H1 (cell line): ENCODE data around the gene TAF4. TPM values are rescaled to one million over a fixed set of nuclear protein-coding genes. Genes with fewer than 3 reads are reported as not detected.
"Not testable (repeated sequence)": the region's sequence is repeated elsewhere in the genome, so short reads cannot be mapped to it uniquely, and the experiment has no call there.

Experiments
- CTCF ChIA-PET: fragments of 300-600 bp; sonication (Branson Sonifier 250); formaldehyde crosslinking; loops from one replicate; lab custom pipeline; 2021; ENCODE audit not compliant: partially characterized antibody; lab: Charles Lee
- POLR2A ChIA-PET: fragments of 300-600 bp; sonication (Branson Sonifier 250); formaldehyde crosslinking; loops from one replicate; lab custom pipeline; 2021; ENCODE audit warnings: inconsistent platforms; ENCODE audit not compliant: partially characterized antibody; lab: Charles Lee
- DNase-seq, 2 experiments: peaks; one replicate each; pipeline versions ENCODE4 v3.0.0 to v3.0.0-alpha.2; 2010 to 2022; ENCODE audit warnings: low spot score in 2 of 2, low read depth in 1 of 2, mixed read lengths in 1 of 2
- FAIRE-seq: peaks from 2 replicates; lab custom pipeline; 2011; peaks lifted over from hg19 to GRCh38; lab: Jason Lieb, UNC
- H2AFZ ChIP-seq: 2 replicates; pipeline ENCODE4 v1.8.1; 2012; ENCODE audit warnings: low read length, inconsistent platforms
- H2AK5ac ChIP-seq: 2 replicates; pipeline ENCODE4 v1.6.1; 2013; ENCODE audit warnings: low read depth, low read length
- H2BK120ac ChIP-seq: replicated peaks from 2 replicates; pipeline ENCODE3; 2013; ENCODE audit warnings: low read depth, low read length, inconsistent platforms
- H2BK12ac ChIP-seq: 2 replicates; pipeline ENCODE4 v1.6.1; 2013; ENCODE audit warnings: low read depth, low read length
- H2BK15ac ChIP-seq: 2 replicates; pipeline ENCODE4 v1.6.1; 2013; ENCODE audit warnings: low read length
- H2BK20ac ChIP-seq: 2 replicates; pipeline ENCODE4 v1.6.1; 2013; ENCODE audit warnings: low read length
- H2BK5ac ChIP-seq: 2 replicates; pipeline ENCODE4 v1.6.1; 2013; ENCODE audit warnings: low read depth, low read length
- H3K14ac ChIP-seq: 2 replicates; pipeline ENCODE4 v1.6.1; 2013; ENCODE audit warnings: inconsistent platforms; ENCODE audit not compliant: insufficient read length
- H3K18ac ChIP-seq: 2 replicates; pipeline ENCODE4 v1.6.1; 2013; ENCODE audit warnings: low read length; ENCODE audit errors: extremely low read depth
- H3K23ac ChIP-seq: 2 replicates; pipeline ENCODE4 v1.6.1; 2013; ENCODE audit warnings: inconsistent platforms; ENCODE audit not compliant: insufficient read length
- H3K23me2 ChIP-seq: 2 replicates; pipeline ENCODE4 v1.6.1; 2013; ENCODE audit warnings: low read depth, low read length
- H3K27ac ChIP-seq: 2 replicates; pipeline ENCODE4 v1.6.1; 2011; ENCODE audit warnings: low read depth, low read length, inconsistent platforms
- H3K27me3 ChIP-seq, 4 experiments: replicated peaks in 1 of 4; 1 replicate in 1 of 4; 2 replicates in 3 of 4; pipeline versions ENCODE4 v1.6.1 to v1.8.1; 2011 to 2013; ENCODE audit warnings: low read length in 3 of 4, mild to moderate bottlenecking in 3 of 4, inconsistent platforms in 2 of 4, mixed read lengths in 2 of 4, moderate library complexity in 1 of 4; ENCODE audit not compliant: control insufficient read depth in 3 of 4, insufficient read depth in 3 of 4; ENCODE audit errors: extremely low read depth in 1 of 4
- H3K36me3 ChIP-seq, 4 experiments: 2 replicates each; pipeline versions ENCODE4 v1.6.1 to v1.8.1; 2011 to 2013; ENCODE audit warnings: mild to moderate bottlenecking in 4 of 4, low read length in 3 of 4, moderate library complexity in 2 of 4, control low read depth in 1 of 4, inconsistent platforms in 1 of 4; ENCODE audit not compliant: insufficient read depth in 4 of 4, control insufficient read depth in 2 of 4
- H3K4ac ChIP-seq: replicated peaks from 2 replicates; pipeline ENCODE3; 2013; ENCODE audit warnings: low read length, low read depth, mixed read lengths, inconsistent platforms; ENCODE audit not compliant: insufficient read length
- H3K4me1 ChIP-seq, 4 experiments: replicated peaks in 1 of 4; 1 replicate in 1 of 4; 2 replicates in 3 of 4; pipeline versions ENCODE4 v1.6.1 to v1.8.1; 2011 to 2013; ENCODE audit warnings: low read length in 3 of 4, inconsistent platforms in 2 of 4, mixed read lengths in 1 of 4; ENCODE audit not compliant: insufficient read depth in 4 of 4, control insufficient read depth in 3 of 4
- H3K4me2 ChIP-seq, 2 experiments: 2 replicates each; pipeline versions ENCODE4 v1.6.1 to v1.8.1; 2011 to 2013; ENCODE audit warnings: low read depth in 2 of 2, low read length in 2 of 2, control low read depth in 1 of 2, inconsistent platforms in 1 of 2, mild to moderate bottlenecking in 1 of 2; ENCODE audit not compliant: insufficient read depth in 1 of 2
- H3K4me3 ChIP-seq, 4 experiments: fragments of 200-600, 300-600 bp in 1 of 4; sonication (generic), shearing (Covaris generic), sonication (Bioruptor Twin) in 1 of 4; 2 replicates each; pipeline versions ENCODE4 v1.5.1 to v1.8.1; 2011 to 2016; ENCODE audit warnings: low read length in 4 of 4, low read depth in 3 of 4, control low read depth in 2 of 4, inconsistent platforms in 2 of 4, mild to moderate bottlenecking in 2 of 4, mixed read lengths in 1 of 4, moderate library complexity in 1 of 4; ENCODE audit not compliant: insufficient read depth in 2 of 4; ENCODE audit errors: extremely low read depth in 1 of 4
- H3K56ac ChIP-seq: replicated peaks from 2 replicates; pipeline ENCODE3; 2013; ENCODE audit warnings: low read depth, mild to moderate bottlenecking, mixed read lengths, low read length, inconsistent platforms; ENCODE audit not compliant: insufficient read length
- H3K79me1 ChIP-seq: 2 replicates; pipeline ENCODE4 v1.6.1; 2013; ENCODE audit warnings: low read depth, low read length, control low read depth
- H3K79me2 ChIP-seq, 2 experiments: 2 replicates each; pipeline versions ENCODE4 v1.6.1 to v1.8.1; 2012 to 2013; ENCODE audit warnings: low read length in 2 of 2, mild to moderate bottlenecking in 2 of 2, inconsistent platforms in 1 of 2; ENCODE audit not compliant: insufficient read depth in 2 of 2, control insufficient read depth in 1 of 2
- H3K9ac ChIP-seq, 4 experiments: replicated peaks in 1 of 4; 1 replicate in 1 of 4; 2 replicates in 3 of 4; pipeline versions ENCODE4 v1.6.1 to v1.8.1; 2011 to 2013; ENCODE audit warnings: low read depth in 3 of 4, low read length in 3 of 4, control low read depth in 2 of 4, mild to moderate bottlenecking in 2 of 4, moderate library complexity in 2 of 4, inconsistent platforms in 1 of 4; ENCODE audit errors: extremely low read depth in 1 of 4
- H3K9me3 ChIP-seq, 2 experiments: 2 replicates each; pipeline versions ENCODE4 v1.6.1 to v1.8.1; 2012 to 2013; ENCODE audit warnings: mild to moderate bottlenecking in 2 of 2, moderate library complexity in 2 of 2, control low read depth in 1 of 2, inconsistent platforms in 1 of 2, low read depth in 1 of 2, low read length in 1 of 2, mixed read lengths in 1 of 2; ENCODE audit not compliant: insufficient read depth in 2 of 2
- H4K20me1 ChIP-seq, 2 experiments: replicated peaks in 1 of 2; 2 replicates each; pipeline versions ENCODE3 to v1.8.1; 2011 to 2013; ENCODE audit warnings: inconsistent platforms in 2 of 2, low read length in 2 of 2, mild to moderate bottlenecking in 1 of 2; ENCODE audit not compliant: insufficient read depth in 2 of 2, control insufficient read depth in 1 of 2
- H4K5ac ChIP-seq: 2 replicates; pipeline ENCODE4 v1.6.1; 2013; ENCODE audit warnings: low read length, low read depth, mixed read lengths, inconsistent platforms; ENCODE audit not compliant: insufficient read length
- H4K8ac ChIP-seq: 2 replicates; pipeline ENCODE4 v1.8.0; 2013; ENCODE audit warnings: mild to moderate bottlenecking, moderate library complexity, low read length, inconsistent platforms; ENCODE audit not compliant: insufficient read depth; ENCODE audit errors: extremely low read depth
- H4K91ac ChIP-seq: replicated peaks from 2 replicates; pipeline ENCODE3; 2013; ENCODE audit warnings: low read length, mixed read lengths, inconsistent platforms; ENCODE audit not compliant: insufficient read length
- WGBS, 2 experiments: shearing (Covaris generic) in 1 of 2; methylation state at CpG; one replicate each; pipeline versions ENCODE4 v1.1.6 to v1.1.7; 2013 to 2015; ENCODE audit warnings: low lambda C conversion rate in 2 of 2, mixed read lengths in 2 of 2, inconsistent platforms in 1 of 2, low coverage in 1 of 2, missing lambda C conversion rate in 1 of 2; ENCODE audit not compliant: insufficient replicate concordance in 2 of 2, insufficient coverage in 1 of 2, insufficient read length in 1 of 2; ENCODE audit errors: extremely low coverage in 1 of 2, missing lambda C conversion rate in 1 of 2; 5-methylcytosine and 5-hydroxymethylcytosine counted together
- polyA plus RNA-seq, 7 experiments: library from polyadenylated mRNA; depleted of rRNA in 3 of 7; stranded (reverse) in 5 of 7; unstranded in 2 of 7; fragments of >200 nt in 5 of 7; fragments of 200-250 nt in 2 of 7; gene quantifications; 1 replicate in 5 of 7; 2 replicates in 1 of 7; 4 replicates in 1 of 7; pipeline versions ENCODE4 v1.2.1 to v1.2.3, GENCODE V29; 2011 to 2013; ENCODE audit warnings: missing spikeins in 2 of 7, mixed read lengths in 2 of 7
- total RNA-seq: library from RNA; stranded (reverse); fragmentation: NEBNext Ultra II Directional; extraction: Animal tissue kit (Norgen Biotek cat#: 25700); gene quantifications from 2 replicates; pipeline ENCODE4 v1.2.1, GENCODE V29; 2021

TAF4 gene
- total and polyA plus RNA-seq, 2 of the 8 experiments (the other 6 are each of a cell fraction or from before 2014, with no cell fraction given), result 16.0 to 30.1 TPM

DNA sequence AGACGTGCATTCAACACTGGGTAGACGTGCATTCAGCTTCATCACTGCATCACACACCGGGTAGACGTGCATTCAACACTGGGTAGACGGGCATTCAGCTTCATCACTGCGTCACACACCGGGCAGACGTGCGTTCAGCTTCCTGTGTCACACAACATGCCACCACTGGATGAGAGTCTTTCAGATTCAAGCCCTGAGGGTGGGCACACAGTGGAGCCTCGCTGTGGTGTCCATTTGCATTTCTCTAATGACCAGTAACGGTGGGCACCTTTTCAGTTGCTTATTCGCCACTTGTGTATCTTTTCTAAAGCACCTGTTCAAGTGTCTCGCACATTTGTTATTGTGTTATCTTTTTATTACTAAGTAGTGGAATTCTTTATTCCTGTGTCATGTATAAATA is 94.1 kb downstream of the TAF4 start:
- H3K18ac ChIP-seq, H2BK20ac ChIP-seq, H3K4ac ChIP-seq, H2BK15ac ChIP-seq, H3K4me2 ChIP-seq, H4K20me1 ChIP-seq, H3K9ac ChIP-seq, H2BK120ac ChIP-seq, H3K79me1 ChIP-seq, H3K27me3 ChIP-seq, POLR2A ChIA-PET, H3K4me1 ChIP-seq, H4K8ac ChIP-seq, H3K56ac ChIP-seq, H3K9me3 ChIP-seq, CTCF ChIA-PET, H4K5ac ChIP-seq, FAIRE-seq, H3K14ac ChIP-seq, H2BK12ac ChIP-seq, H3K23ac ChIP-seq, H3K79me2 ChIP-seq, H4K91ac ChIP-seq, H3K4me3 ChIP-seq, H3K27ac ChIP-seq, DNase-seq, H2AK5ac ChIP-seq, H2BK5ac ChIP-seq, H3K23me2 ChIP-seq, H2AFZ ChIP-seq: not testable (repeated sequence)
- peaks cover 0 to 11% (median 3%) of the 10 kb centered on the region in 4 experiments; a peak in 3 of 8 replicates for H3K36me3 ChIP-seq
- 91% methylated on average over 11 of the region's 13 CpGs; no CpG with 5 or more reads in 1 of the 2 experiments for WGBS, 2 experiments
